Kidney epithelial cell (primary cell): ENCODE measurements around the gene ZKSCAN5. TPM values are rescaled to one million over a fixed set of nuclear protein-coding genes. Genes with fewer than 3 reads are reported as not detected.
"Not testable (repeated sequence)": the region's sequence is repeated elsewhere in the genome, so short reads cannot be mapped to it uniquely, and the experiment has no call there.

ENCODE experiments used
- DNase-seq: peaks from one replicate; pipeline ENCODE4 v3.0.0-alpha.2; 2010; ENCODE audit warnings: low read depth
- H3K27me3 ChIP-seq: 2 replicates; pipeline ENCODE4 v1.6.0; 2011; ENCODE audit warnings: low read length; ENCODE audit not compliant: control insufficient read depth, insufficient read depth
- H3K36me3 ChIP-seq: 2 replicates; pipeline ENCODE4 v1.5.1; 2011; ENCODE audit warnings: low read length; ENCODE audit not compliant: control insufficient read depth, insufficient read depth
- H3K4me3 ChIP-seq: 2 replicates; pipeline ENCODE4 v1.5.1; 2011; ENCODE audit warnings: low read depth, mild to moderate bottlenecking, control low read depth, low read length
- CTCF ChIP-seq: IDR thresholded peaks from 2 replicates; pipeline ENCODE4 v1.5.1; 2011; ENCODE audit warnings: mild to moderate bottlenecking, moderate library complexity, low read length, control low read depth, inconsistent platforms; ENCODE audit not compliant: insufficient read depth, poor library complexity, severe bottlenecking
- total RNA-seq: library from RNA; depleted of rRNA; stranded (reverse); fragments of >200 nt; gene quantifications from 2 replicates; pipeline ENCODE4 v1.2.3, GENCODE V29; 2015

ZKSCAN5 gene
- total RNA-seq, 1 donor from 2014 or later = 11.5 TPM

GRCh38 chr7:99579281-99579955, 75.0 kb downstream of the ZKSCAN5 start:
- H3K36me3 ChIP-seq = no peaks in the 10 kb centered on the region
- no peak for DNase-seq
- peak overlapping the region; percentile 32 for H3K4me3 ChIP-seq
- TF ChIP-seq CTCF = no peak
- H3K27me3 ChIP-seq = no peaks in the 10 kb centered on the region

GRCh38 chr7:99579956-99580777, 75.7 kb downstream of the ZKSCAN5 start:
- TF ChIP-seq CTCF = peak; percentile 48
- no peaks in the 10 kb centered on the region for H3K27me3 ChIP-seq
- DNase-seq = no peak
- H3K4me3 ChIP-seq = peak overlapping the region; percentile 32
- no peaks in the 10 kb centered on the region for H3K36me3 ChIP-seq

- H3K27me3 ChIP-seq, DNase-seq, H3K36me3 ChIP-seq: not testable (repeated sequence)
- H3K4me3 ChIP-seq = peak overlapping the region; percentile 32
These were observed 76.4 kb downstream of the ZKSCAN5 start for GRCh38 chr7:99580778-99581332.

Other genes with a start within 250 kb of the ZKSCAN5 start
- 0.89 and 5.6 TPM in 2 replicates for gene MYH16, start 231.8 kb upstream of the ZKSCAN5 start, total RNA-seq
- gene ARPC1A, start 178.8 kb upstream of the ZKSCAN5 start, total RNA-seq = 185 and 216 TPM in 2 replicates
- 385 and 460 TPM in 2 replicates for gene ARPC1B, start 129.9 kb upstream of the ZKSCAN5 start, total RNA-seq
- gene PDAP1, start 96.1 kb upstream of the ZKSCAN5 start, total RNA-seq = 123 and 133 TPM in 2 replicates
- gene BUD31, start 95.7 kb upstream of the ZKSCAN5 start, total RNA-seq = 146 and 153 TPM in 2 replicates
- gene PTCD1, start 65.9 kb upstream of the ZKSCAN5 start, total RNA-seq = 5.6 and 13.2 TPM in 2 replicates
- gene CPSF4, start 65.7 kb upstream of the ZKSCAN5 start, total RNA-seq = 31.7 and 38.4 TPM in 2 replicates
- 1,123 and 1,863 TPM in 2 replicates for gene ATP5MF, start 38.5 kb upstream of the ZKSCAN5 start, total RNA-seq
- gene ZNF789, start 31.8 kb upstream of the ZKSCAN5 start, total RNA-seq = 5.2 and 12.5 TPM in 2 replicates
- gene ZNF394, start 4.4 kb upstream of the ZKSCAN5 start, total RNA-seq = 15.2 and 25.9 TPM in 2 replicates
- gene FAM200A, start 47.5 kb downstream of the ZKSCAN5 start, total RNA-seq = 7.6 and 8.2 TPM in 2 replicates
- 48.0 and 54.4 TPM in 2 replicates for gene ZNF655, start 54.0 kb downstream of the ZKSCAN5 start, total RNA-seq
- gene TMEM225B, start 93.6 kb downstream of the ZKSCAN5 start, total RNA-seq = 0.27 TPM in 1 of 2 replicates, not detected in the other
- gene ZSCAN25, start 112.3 kb downstream of the ZKSCAN5 start, total RNA-seq = 12.9 and 13.1 TPM in 2 replicates
- 0.25 TPM in 1 of 2 replicates, not detected in the other for gene CYP3A5, start 175.3 kb downstream of the ZKSCAN5 start, total RNA-seq
- not detected in 2 replicates for gene CYP3A7, start 230.5 kb downstream of the ZKSCAN5 start, total RNA-seq